HEK293 (cell line): Measurements from ENCODE around the gene IRX6.

Source experiments
- CTCF ChIA-PET: fragments of 350-600 bp; formaldehyde crosslinking; extraction: SDS; loops from one replicate; lab custom pipeline; 2021; ENCODE audit warnings: antibody characterized with exemption; lab: Yijun Ruan, JAX
- POLR2A ChIA-PET: fragments of 300-600 bp; formaldehyde crosslinking; extraction: SDS; loops from one replicate; lab custom pipeline; 2020; ENCODE audit warnings: antibody characterized with exemption, inconsistent platforms; lab: Yijun Ruan, JAX
- H3K27ac ChIP-seq: fragments of 200-500 bp; sonication (Bioruptor generic); 2 replicates; pipeline ENCODE4 v1.5.1; 2014; ENCODE audit warnings: low read depth, low read length, control low read depth, inconsistent platforms; ENCODE audit errors: extremely low read depth
- H3K36me3 ChIP-seq, 2 experiments: fragments of 200-500 bp in 1 of 2; sonication (Bioruptor generic) in 1 of 2; 1 replicate in 1 of 2; 2 replicates in 1 of 2; pipeline ENCODE4 v1.5.1; 2014 to 2017; ENCODE audit warnings: inconsistent platforms in 2 of 2, low read length in 2 of 2; ENCODE audit not compliant: control insufficient read depth in 2 of 2, insufficient read depth in 1 of 2
- H3K4me1 ChIP-seq: fragments of 200-500 bp; sonication (Bioruptor generic); 2 replicates; pipeline ENCODE4 v1.5.1; 2014; ENCODE audit warnings: mild to moderate bottlenecking, low read length, inconsistent platforms; ENCODE audit not compliant: control insufficient read depth, insufficient read depth
- H3K4me3 ChIP-seq: 2 replicates; pipeline ENCODE4 v1.5.1; 2011; ENCODE audit warnings: low read depth, mild to moderate bottlenecking, control low read depth, low read length, moderate library complexity
- H3K9me3 ChIP-seq: fragments of 200-500 bp; sonication (Bioruptor generic); 2 replicates; pipeline ENCODE4 v1.5.1; 2014; ENCODE audit warnings: low read depth, low read length, inconsistent platforms; ENCODE audit not compliant: control insufficient read depth, insufficient read depth
- EGR2 ChIP-seq: fragments of 450-650 bp; formaldehyde crosslinking; IDR thresholded peaks from 2 replicates; pipeline ENCODE4 v1.5.1; 2016; ENCODE audit warnings: low read depth, missing biosample characterization, missing genetic modification characterization
- KLF1 ChIP-seq: fragments of 450-650 bp; formaldehyde crosslinking; IDR thresholded peaks from 2 replicates; pipeline ENCODE4 v1.5.1; 2016; ENCODE audit warnings: missing biosample characterization, missing genetic modification characterization
- KLF9 ChIP-seq: fragments of 450-650 bp; formaldehyde crosslinking; IDR thresholded peaks from 2 replicates; pipeline ENCODE4 v1.5.1; 2016; ENCODE audit warnings: missing biosample characterization, missing genetic modification characterization, low read depth
- OVOL3 ChIP-seq: fragments of 450-650 bp; formaldehyde crosslinking; IDR thresholded peaks from 2 replicates; pipeline ENCODE4 v1.5.1; 2016; ENCODE audit warnings: missing biosample characterization, missing genetic modification characterization
- ZNF133 ChIP-seq: fragments of 450-650 bp; formaldehyde crosslinking; IDR thresholded peaks from 2 replicates; pipeline ENCODE4 v1.5.1; 2016; ENCODE audit warnings: missing biosample characterization, missing genetic modification characterization
- ZNF146 ChIP-seq: fragments of 450-650 bp; formaldehyde crosslinking; IDR thresholded peaks from 2 replicates; pipeline ENCODE4 v1.5.1; 2016; ENCODE audit warnings: missing biosample characterization, missing genetic modification characterization
- ZNF214 ChIP-seq: fragments of 450-650 bp; formaldehyde crosslinking; IDR thresholded peaks from 2 replicates; pipeline ENCODE4 v1.5.1; 2017; ENCODE audit warnings: missing biosample characterization, mild to moderate bottlenecking, missing genetic modification characterization, borderline replicate concordance
- ZNF248 ChIP-seq: fragments of 450-650 bp; formaldehyde crosslinking; IDR thresholded peaks from 2 replicates; pipeline ENCODE4 v1.5.1; 2017; ENCODE audit warnings: missing biosample characterization, missing genetic modification characterization
- ZNF266 ChIP-seq: fragments of 450-650 bp; formaldehyde crosslinking; IDR thresholded peaks from 2 replicates; pipeline ENCODE4 v1.5.1; 2016; ENCODE audit warnings: missing biosample characterization, missing genetic modification characterization, low read depth
- ZNF350 ChIP-seq: fragments of 450-650 bp; formaldehyde crosslinking; IDR thresholded peaks from 2 replicates; pipeline ENCODE4 v1.5.0; 2017; ENCODE audit warnings: missing biosample characterization, mild to moderate bottlenecking, missing genetic modification characterization
- ZNF544 ChIP-seq: fragments of 450-650 bp; formaldehyde crosslinking; IDR thresholded peaks from 2 replicates; pipeline ENCODE4 v1.5.0; 2017; ENCODE audit warnings: missing biosample characterization, missing genetic modification characterization
- ZNF558 ChIP-seq: fragments of 450-650 bp; formaldehyde crosslinking; IDR thresholded peaks from 2 replicates; pipeline ENCODE4 v1.5.1; 2016; ENCODE audit warnings: missing biosample characterization, missing genetic modification characterization
- ZNF624 ChIP-seq: fragments of 450-650 bp; formaldehyde crosslinking; IDR thresholded peaks from 2 replicates; pipeline ENCODE4 v1.5.1; 2017; ENCODE audit warnings: missing biosample characterization, missing genetic modification characterization
- ZNF664 ChIP-seq: fragments of 450-650 bp; formaldehyde crosslinking; IDR thresholded peaks from 2 replicates; pipeline ENCODE4 v1.5.1; 2016; ENCODE audit warnings: missing biosample characterization, missing genetic modification characterization
- ZNF768 ChIP-seq: fragments of 450-650 bp; formaldehyde crosslinking; IDR thresholded peaks from 2 replicates; pipeline ENCODE4 v1.5.1; 2018; ENCODE audit warnings: missing biosample characterization, mild to moderate bottlenecking, missing genetic modification characterization
- TF ChIP-seq, protein P1 (sequence below): fragments of 450-650 bp; formaldehyde crosslinking; IDR thresholded peaks from 2 replicates; pipeline ENCODE4 v1.5.1; 2016; ENCODE audit warnings: missing biosample characterization, missing genetic modification characterization
- TF ChIP-seq, protein P2 (sequence below): fragments of 450-650 bp; formaldehyde crosslinking; optimal IDR thresholded peaks from 2 replicates; pipeline ENCODE3; 2016; ENCODE audit warnings: missing biosample characterization, mild to moderate bottlenecking, missing genetic modification characterization
- TF ChIP-seq, protein P3 (sequence below): fragments of 450-650 bp; formaldehyde crosslinking; IDR thresholded peaks from 2 replicates; pipeline ENCODE4 v1.5.0; 2017; ENCODE audit warnings: missing biosample characterization, missing genetic modification characterization, borderline replicate concordance
- TF ChIP-seq, protein P4 (sequence below): fragments of 450-650 bp; formaldehyde crosslinking; IDR thresholded peaks from 2 replicates; pipeline ENCODE4 v1.5.1; 2016; ENCODE audit warnings: missing biosample characterization, missing genetic modification characterization, borderline replicate concordance
- TF ChIP-seq, protein P5 (sequence below): fragments of 450-650 bp; formaldehyde crosslinking; IDR thresholded peaks from 2 replicates; pipeline ENCODE4 v1.5.1; 2016; ENCODE audit warnings: missing biosample characterization, missing genetic modification characterization

The IRX6 gene

DNA sequence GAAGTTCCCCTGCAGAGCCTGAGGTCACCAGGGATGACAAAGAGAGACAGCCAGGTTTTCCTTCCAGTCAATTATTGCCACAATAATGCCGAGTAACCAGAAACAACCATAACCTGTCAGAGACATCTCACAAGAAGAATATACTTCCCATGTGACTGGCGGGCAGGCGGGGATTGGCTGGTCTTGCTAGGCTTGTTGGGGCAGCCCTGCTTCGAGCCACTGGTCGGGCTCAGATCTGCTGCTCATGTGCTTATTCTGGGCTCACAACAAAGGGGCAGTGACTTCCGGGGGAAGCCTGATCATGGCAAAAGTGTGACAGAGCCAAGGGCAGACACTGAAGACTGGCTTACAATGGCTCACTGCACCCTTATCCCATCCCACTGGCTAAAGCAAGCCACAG, 48.1 kb upstream of the IRX6 start:
- POLR2A ChIA-PET, result no interaction called here
- CTCF ChIA-PET, result no interaction called here
- H3K4me1 ChIP-seq, result no peaks in the 10 kb centered on the region
- no peak overlapping the region for H3K27ac ChIP-seq
- no peak for TF ChIP-seq ZNF558
- TF ChIP-seq ZNF133 (tag by site-specific recombination), result no peak
- no peak for TF ChIP-seq KLF9
- TF ChIP-seq, protein P1, sequence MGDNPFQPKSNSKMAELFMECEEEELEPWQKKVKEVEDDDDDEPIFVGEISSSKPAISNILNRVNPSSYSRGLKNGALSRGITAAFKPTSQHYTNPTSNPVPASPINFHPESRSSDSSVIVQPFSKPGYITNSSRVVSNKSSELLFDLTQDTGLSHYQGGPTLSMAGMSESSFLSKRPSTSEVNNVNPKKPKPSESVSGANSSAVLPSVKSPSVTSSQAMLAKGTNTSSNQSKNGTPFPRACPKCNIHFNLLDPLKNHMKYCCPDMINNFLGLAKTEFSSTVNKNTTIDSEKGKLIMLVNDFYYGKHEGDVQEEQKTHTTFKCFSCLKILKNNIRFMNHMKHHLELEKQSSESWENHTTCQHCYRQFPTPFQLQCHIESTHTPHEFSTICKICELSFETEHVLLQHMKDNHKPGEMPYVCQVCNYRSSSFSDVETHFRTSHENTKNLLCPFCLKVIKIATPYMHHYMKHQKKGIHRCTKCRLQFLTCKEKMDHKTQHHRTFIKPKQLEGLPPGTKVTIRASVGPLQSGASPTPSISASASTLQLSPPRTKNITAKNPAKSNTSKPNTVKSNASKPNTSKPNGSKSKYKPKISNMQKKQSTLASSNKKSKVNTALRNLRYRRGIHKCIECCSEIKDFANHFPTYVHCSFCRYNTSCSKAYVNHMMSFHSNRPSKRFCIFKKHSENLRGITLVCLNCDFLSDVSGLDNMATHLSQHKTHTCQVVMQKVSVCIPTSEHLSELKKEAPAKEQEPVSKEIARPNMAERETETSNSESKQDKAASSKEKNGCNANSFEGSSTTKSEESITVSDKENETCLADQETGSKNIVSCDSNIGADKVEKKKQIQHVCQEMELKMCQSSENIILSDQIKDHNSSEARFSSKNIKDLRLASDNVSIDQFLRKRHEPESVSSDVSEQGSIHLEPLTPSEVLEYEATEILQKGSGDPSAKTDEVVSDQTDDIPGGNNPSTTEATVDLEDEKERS (tag by site-specific recombination), result no peak
- TF ChIP-seq, protein P2, sequence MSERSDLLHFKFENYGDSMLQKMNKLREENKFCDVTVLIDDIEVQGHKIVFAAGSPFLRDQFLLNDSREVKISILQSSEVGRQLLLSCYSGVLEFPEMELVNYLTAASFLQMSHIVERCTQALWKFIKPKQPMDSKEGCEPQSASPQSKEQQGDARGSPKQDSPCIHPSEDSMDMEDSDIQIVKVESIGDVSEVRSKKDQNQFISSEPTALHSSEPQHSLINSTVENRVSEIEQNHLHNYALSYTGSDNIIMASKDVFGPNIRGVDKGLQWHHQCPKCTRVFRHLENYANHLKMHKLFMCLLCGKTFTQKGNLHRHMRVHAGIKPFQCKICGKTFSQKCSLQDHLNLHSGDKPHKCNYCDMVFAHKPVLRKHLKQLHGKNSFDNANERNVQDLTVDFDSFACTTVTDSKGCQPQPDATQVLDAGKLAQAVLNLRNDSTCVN (tag by site-specific recombination), result no peak
- H3K9me3 ChIP-seq, result no peaks in the 10 kb centered on the region
- no peak overlapping the region for H3K4me3 ChIP-seq
- no peaks in the 10 kb centered on the region for H3K36me3 ChIP-seq

DNA sequence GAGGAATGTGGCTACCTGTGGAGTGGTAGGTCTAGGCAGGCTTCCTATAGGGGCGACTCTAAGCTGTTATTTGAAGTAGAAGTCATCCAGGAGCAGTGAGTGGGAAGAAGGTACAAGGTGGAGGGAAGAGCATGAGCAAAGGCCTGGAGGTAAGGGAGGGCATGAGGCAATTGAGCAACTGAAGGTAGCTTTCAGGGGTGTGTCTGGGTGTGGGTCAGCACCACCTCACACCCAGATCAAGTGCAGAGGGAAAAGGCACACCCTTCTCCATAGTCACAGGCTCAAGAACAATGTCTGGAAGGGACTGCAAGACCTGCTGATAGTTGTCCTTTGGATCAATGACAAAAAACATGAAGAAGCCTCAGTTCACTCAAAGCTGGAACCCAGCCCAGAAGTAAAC, 46.5 kb upstream of the IRX6 start:
- TF ChIP-seq, protein P3, sequence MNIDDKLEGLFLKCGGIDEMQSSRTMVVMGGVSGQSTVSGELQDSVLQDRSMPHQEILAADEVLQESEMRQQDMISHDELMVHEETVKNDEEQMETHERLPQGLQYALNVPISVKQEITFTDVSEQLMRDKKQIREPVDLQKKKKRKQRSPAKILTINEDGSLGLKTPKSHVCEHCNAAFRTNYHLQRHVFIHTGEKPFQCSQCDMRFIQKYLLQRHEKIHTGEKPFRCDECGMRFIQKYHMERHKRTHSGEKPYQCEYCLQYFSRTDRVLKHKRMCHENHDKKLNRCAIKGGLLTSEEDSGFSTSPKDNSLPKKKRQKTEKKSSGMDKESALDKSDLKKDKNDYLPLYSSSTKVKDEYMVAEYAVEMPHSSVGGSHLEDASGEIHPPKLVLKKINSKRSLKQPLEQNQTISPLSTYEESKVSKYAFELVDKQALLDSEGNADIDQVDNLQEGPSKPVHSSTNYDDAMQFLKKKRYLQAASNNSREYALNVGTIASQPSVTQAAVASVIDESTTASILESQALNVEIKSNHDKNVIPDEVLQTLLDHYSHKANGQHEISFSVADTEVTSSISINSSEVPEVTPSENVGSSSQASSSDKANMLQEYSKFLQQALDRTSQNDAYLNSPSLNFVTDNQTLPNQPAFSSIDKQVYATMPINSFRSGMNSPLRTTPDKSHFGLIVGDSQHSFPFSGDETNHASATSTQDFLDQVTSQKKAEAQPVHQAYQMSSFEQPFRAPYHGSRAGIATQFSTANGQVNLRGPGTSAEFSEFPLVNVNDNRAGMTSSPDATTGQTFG (tag by site-specific recombination), result no peak
- peak; percentile 91 for TF ChIP-seq KLF1 (tag by site-specific recombination)
- Histone ChIP-seq H3K27ac (no peak overlapping the region), H3K36me3 (no peaks in the 10 kb centered on the region), H3K4me3 (no peak overlapping the region), H3K4me1 (no peaks in the 10 kb centered on the region), H3K9me3 (no peaks in the 10 kb centered on the region)
- ChIA-PET POLR2A (no interaction called here), CTCF (interaction anchor here (0.6 kb wide), 1 partner anchor 79 kb away, joined by 3 read pairs; no protein-coding TSS in a partner anchor)

DNA sequence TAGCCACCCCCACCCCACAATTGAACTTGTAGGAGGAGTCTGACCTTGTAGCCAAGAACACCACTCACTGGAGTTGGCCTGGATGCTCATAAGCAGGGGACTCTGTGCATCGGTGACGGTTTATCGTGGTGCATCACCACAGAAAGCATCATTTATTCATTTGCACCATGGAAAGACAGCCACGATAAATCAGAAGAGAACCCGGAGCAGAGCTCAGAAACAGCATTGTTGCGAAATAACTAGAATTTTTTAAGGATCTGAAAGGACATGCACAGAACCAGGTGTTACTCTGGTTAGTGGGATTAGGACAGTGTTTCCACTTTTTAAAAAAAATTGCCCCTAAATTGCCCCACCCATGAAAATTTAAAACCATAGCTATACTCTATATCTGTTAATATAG, 44.4 kb upstream of the IRX6 start:
- POLR2A ChIA-PET, result no interaction called here
- TF ChIP-seq ZNF214 (tag by site-specific recombination) (no peak), ZNF664 (tag by site-specific recombination) (no peak), OVOL3 (no peak), ZNF266 (tag by site-specific recombination) (no peak), ZNF350 (tag by site-specific recombination) (no peak), ZNF624 (tag by site-specific recombination) (no peak), ZNF248 (tag by site-specific recombination) (no peak), ZNF768 (tag by site-specific recombination) (no peak), ZNF544 (tag by site-specific recombination) (no peak), ZNF146 (tag by site-specific recombination) (no peak), EGR2 (tag by site-specific recombination) (no peak)
- TF ChIP-seq, protein P4, sequence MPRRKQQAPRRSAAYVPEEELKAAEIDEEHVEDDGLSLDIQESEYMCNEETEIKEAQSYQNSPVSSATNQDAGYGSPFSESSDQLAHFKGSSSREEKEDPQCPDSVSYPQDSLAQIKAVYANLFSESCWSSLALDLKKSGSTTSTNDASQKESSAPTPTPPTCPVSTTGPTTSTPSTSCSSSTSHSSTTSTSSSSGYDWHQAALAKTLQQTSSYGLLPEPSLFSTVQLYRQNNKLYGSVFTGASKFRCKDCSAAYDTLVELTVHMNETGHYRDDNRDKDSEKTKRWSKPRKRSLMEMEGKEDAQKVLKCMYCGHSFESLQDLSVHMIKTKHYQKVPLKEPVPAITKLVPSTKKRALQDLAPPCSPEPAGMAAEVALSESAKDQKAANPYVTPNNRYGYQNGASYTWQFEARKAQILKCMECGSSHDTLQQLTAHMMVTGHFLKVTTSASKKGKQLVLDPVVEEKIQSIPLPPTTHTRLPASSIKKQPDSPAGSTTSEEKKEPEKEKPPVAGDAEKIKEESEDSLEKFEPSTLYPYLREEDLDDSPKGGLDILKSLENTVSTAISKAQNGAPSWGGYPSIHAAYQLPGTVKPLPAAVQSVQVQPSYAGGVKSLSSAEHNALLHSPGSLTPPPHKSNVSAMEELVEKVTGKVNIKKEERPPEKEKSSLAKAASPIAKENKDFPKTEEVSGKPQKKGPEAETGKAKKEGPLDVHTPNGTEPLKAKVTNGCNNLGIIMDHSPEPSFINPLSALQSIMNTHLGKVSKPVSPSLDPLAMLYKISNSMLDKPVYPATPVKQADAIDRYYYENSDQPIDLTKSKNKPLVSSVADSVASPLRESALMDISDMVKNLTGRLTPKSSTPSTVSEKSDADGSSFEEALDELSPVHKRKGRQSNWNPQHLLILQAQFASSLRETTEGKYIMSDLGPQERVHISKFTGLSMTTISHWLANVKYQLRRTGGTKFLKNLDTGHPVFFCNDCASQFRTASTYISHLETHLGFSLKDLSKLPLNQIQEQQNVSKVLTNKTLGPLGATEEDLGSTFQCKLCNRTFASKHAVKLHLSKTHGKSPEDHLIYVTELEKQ (tag by site-specific recombination), result no peak
- TF ChIP-seq, protein P5, sequence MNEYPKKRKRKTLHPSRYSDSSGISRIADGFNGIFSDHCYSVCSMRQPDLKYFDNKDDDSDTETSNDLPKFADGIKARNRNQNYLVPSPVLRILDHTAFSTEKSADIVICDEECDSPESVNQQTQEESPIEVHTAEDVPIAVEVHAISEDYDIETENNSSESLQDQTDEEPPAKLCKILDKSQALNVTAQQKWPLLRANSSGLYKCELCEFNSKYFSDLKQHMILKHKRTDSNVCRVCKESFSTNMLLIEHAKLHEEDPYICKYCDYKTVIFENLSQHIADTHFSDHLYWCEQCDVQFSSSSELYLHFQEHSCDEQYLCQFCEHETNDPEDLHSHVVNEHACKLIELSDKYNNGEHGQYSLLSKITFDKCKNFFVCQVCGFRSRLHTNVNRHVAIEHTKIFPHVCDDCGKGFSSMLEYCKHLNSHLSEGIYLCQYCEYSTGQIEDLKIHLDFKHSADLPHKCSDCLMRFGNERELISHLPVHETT (tag by site-specific recombination), result no peak

More for the DNA sequence above, 44.4 kb upstream of the IRX6 start:
- Histone ChIP-seq H3K4me3 (no peak overlapping the region), H3K27ac (no peak overlapping the region), H3K36me3 (no peaks in the 10 kb centered on the region), H3K9me3 (no peaks in the 10 kb centered on the region), H3K4me1 (0 out of 2 replicates have a peak, but pooled peaks cover 4% of the 10 kb centered on the region)
- CTCF ChIA-PET, result interaction anchor here (0.6 to 1.1 kb wide), 3 partner anchors 9 to 1766 kb away, joined by 3 to 8 read pairs (median 4); no protein-coding TSS in a partner anchor
